ENCODE results near the gene RPS2.
"Not testable (repeated sequence)": the region's sequence is repeated elsewhere in the genome, so short reads cannot be mapped to it uniquely, and the experiment has no call there.

RPS2 gene

DNA sequence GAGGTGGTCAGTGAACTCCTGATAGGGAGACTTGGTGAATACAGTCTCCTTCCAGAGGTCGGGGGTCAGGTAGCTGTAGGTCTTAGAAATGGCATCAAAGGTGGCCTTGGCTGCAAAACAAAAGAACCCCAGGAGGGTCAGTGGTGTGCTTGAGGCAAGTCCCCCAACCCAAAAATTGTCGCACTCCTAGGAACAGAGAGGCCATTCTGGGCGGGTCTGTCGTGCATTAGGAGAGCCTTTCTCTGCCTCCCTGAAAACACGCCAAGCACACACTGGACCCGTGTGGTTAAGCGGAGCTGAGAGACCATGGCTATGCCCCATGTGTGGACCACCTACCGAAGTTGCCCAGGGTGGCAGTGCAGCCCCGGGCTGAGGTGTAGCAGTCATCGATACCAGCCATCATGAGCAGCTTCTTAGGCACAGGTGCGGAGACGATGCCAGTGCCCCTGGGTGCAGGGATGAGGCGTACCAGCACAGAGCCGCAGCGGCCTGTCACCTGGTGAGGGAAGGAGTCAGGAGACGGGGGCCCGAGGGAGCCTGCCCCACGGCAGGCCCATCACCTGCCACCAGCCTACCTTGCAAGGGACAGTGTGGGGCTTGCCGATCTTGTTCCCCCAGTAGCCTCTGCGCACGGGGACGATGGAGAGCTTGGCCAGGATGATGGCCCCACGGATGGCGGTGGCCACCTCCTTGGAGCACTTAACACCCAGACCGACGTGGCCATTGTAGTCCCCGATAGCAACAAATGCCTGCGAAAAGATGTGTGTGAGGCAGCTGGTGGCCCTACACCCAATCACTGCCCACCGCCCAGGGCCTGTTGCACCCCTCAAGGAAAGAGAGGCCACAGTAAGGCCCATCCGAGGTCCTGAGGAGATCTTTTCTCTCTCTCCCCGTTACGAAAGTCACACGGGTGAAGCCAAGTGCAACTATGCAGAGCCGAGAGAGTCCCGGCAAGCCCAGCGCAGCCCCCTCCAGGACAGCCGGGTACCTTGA, 2.2 kb downstream of the RPS2 start:
- DNase-seq = not testable (repeated sequence)

DNA sequence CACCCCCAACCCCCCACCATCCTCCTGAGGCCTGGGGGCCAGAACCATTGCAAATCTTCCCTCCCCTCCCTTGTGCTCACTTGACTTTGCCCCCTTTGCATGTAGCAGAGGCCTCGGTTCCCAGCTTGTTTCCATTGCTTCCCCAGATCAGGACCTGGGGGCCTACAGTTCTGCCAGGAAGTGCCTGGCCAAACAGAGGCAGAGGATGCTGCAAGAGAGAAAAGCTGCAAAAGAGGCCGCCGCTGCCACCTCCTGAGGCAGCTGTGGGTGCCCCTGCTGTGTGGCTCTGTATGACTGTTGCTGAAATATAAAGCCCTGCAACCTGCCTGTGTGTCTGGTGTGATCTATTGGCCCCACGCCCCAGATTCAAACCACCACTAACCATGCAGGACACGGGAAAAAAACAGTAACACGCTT, 3.0 kb downstream of the RPS2 start:
- DNase-seq = peak; percentile 69

- DNase-seq = peak; percentile 76
These were observed 3.7 kb downstream of the RPS2 start for GRCh38 chr16:1960665-1961630.

DNA sequence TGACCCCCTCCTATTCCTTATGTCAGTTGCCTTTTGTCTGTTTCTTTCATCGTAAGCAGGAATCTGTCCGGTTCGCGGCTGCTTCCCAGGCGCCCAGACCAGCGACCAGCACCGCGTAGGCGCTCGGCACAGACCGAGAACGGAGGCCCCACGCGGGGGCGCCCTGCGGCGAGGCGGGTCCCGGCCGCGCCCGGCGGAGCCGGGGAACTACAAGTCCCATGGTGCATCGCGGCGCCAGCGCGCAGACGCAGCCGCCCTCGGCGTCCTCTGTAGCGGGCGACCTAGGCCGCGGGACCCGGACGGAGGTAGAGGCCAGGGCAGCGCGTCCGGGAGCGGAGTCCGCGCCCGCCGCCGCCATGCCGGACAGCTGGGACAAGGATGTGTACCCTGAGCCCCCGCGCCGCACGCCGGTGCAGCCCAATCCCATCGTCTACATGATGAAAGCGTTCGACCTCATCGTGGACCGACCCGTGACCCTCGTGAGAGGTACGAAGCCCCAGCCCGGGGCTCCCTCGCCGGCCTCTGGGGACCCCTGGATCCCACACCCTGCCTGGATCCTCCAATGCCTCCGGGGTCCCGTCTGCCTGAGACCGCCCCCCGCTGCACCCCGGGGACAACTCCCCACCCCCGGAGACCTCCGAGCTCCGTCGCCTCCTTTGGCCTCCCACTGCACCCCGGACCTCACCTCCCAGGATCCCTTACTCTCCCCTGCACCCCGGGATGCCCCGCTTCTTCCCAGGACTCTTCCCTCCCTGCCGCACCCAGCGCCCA, 5.2 kb downstream of the RPS2 start, which contains the start of gene NDUFB10:
Gene NDUFB10 (plus strand): TSS at position 270 of the 771 bp plus-strand sequence. CDS start 87 bp downstream, at position 357.
- peak; percentile 96 for DNase-seq

GRCh38 chr16:1958715-1959268, 5.8 kb downstream of the RPS2 start:
- DNase-seq = no peak

DNA sequence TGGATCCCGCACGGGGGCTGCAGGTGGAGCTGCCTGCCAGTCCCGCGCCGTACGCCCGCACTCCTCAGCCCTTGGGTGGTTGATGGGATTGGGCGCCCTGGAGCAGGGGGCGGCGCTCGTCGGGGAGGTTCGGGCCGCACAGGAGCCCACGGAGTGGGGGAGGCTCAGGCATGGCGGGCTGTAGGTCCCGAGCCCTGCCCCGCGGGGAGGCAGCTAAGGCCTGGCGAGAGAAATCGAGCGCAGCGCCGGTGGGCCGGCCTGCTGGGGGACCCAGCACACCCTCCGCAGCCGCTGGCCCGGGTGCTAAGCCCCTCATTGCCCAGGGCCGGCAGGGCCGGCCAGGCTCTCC, 6.5 kb downstream of the RPS2 start:
- DNase-seq = not testable (repeated sequence)

DNA sequence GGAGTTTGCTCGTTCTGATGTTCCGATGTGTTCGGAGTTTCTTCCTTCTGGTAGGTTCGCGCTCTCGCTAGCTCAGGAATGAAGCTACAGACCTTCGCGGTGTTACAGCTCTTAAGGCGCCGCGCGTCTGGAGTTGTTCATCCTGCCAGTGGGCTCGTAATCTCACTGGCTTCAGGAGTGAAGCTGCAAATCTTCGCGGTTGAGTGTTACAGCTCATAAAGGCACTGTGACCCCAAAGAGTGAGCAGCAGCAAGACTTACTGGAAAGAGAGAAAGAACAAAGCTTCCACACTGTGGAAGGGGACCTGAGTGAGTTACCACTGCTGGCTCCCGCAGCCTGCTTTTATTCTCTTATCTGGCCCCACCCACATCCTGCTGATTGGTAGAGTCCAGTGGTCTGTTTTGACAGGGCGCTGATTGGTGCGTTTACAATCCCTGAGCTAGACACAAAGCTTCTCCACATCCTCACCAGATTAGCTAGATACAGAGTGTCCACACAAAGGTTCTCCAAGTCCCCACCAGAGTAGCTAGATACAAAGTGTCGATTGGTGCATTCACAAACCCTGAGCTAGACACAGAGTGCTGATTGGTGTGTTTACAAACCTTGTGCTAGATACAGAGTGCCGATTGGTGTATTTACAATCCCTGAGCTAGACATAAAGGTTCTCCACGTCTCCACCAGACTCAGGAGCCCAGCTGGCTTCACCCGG, 7.0 kb downstream of the RPS2 start:
- not testable (repeated sequence) for DNase-seq

GRCh38 chr16:1953734-1954133, 10.9 kb downstream of the RPS2 start:
- DNase-seq = no peak

DNA sequence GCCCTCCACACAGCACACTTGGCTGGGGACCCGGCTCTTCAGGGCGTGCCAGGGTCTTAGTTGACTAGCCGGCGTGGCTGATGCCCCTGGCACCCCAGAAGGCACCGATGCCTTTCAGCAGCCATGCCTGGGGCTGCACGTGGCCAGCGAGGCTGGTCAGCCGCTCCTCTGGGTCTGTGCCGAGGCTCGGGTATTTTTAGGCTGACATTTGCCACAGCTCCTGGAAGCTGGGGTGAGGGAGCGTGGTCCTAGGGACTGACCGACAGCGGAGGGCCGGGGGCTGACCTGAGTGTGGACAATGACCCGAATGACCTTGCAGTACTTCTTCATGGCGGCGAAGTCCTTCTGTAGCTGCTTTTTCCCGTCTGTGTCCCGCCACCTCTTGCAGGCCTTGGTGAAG, 14.1 kb downstream of the RPS2 start:
- no peak for DNase-seq

DNA sequence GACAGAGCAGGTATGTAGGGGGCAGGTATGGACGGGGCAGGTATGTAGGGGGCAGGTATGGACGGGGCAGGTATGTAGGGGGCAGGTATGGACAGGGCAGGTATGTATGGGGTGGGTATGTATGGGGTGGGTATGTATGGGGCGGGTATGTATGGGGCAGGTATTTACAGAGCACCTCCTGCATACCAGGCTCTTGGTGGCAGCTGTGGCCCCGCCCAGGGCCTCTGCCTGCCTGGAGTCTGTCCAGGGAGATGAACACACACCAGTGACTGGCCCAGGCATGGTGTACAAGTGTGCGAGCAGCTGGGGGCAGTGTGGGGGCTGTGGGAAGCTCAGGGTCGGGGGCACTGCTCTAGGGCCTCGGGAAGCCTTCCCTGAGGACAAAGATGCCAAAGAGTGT, 14.6 kb downstream of the RPS2 start:
- DNase-seq = no peak

DNA sequence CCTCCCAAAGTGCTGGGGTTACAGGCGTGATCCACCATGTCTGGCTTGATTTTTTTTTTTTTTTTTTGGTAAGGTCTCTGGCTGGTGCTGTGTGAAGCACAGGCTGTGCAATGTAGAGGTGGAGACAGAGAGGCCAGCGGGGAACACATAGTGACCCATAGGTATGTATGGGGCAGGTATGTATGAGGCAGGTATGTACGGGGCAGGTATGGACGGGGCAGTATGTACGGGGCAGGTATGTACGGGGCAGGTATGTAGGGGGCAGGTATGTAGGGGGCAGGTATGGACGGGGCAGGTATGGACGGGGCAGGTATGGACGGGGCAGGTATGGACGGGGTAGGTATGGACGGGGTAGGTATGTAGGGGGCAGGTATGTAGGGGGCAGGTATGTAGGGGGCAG, 15.1 kb downstream of the RPS2 start:
- DNase-seq = no peak

- no peak for DNase-seq
These were observed 17.3 kb downstream of the RPS2 start for GRCh38 chr16:1947369-1947670.

GRCh38 chr16:1946495-1947368, 17.9 kb downstream of the RPS2 start:
- DNase-seq = no peak

- DNase-seq = no peak
These were observed 18.9 kb downstream of the RPS2 start for GRCh38 chr16:1945559-1946391.

DNA sequence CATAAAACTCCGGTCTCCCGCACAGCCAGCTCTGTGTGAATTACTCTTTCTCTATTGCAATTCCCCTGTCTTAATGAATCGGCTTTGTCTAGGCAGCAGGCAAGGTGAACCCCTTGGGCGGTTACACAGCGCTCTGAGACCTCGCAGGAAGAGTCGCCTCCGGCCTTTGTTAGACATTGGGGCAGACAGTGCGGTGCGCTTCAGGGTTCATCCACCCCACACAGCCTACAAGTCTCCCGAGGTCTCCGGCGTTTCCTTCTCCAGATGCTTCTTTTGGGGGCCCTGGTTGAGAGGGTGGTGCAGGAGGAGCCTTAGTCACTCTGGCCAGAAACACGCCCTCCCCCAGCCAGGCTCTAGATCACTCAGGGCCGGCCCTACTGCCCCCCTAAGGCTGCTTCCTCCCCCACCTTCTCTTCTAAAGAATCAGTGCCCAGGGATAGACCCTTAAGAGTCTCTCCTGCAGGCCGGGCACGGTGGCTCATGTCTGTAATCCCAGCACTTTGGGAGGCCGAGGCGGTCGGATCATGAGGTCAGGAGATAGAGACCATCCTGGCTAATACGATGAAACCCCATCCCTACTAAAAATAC, 19.9 kb downstream of the RPS2 start:
- DNase-seq = no peak

GRCh38 chr16:1942810-1943726, 21.6 kb downstream of the RPS2 start, which contains the start of gene MSRB1:
MSRB1 (minus strand) TSS chr16:1943199; CDS start chr16:1943156, 43 bp downstream.
- peak; percentile 100 for DNase-seq

- peak; percentile 45 for DNase-seq
These were observed 22.4 kb downstream of the RPS2 start for GRCh38 chr16:1942047-1942809.

Data from activated CD4-positive, alpha-beta T cell treated with anti-CD3 and anti-CD28 coated beads, Interleukin-10, Interleukin-2, amounts not matched to agents 100 ng/mL and 50 ng/mL, durations not matched to agents 16 hours and 8 hours (primary cell).